Measurements from ENCODE around the gene ROBO2.

The ROBO2 gene

DNA sequence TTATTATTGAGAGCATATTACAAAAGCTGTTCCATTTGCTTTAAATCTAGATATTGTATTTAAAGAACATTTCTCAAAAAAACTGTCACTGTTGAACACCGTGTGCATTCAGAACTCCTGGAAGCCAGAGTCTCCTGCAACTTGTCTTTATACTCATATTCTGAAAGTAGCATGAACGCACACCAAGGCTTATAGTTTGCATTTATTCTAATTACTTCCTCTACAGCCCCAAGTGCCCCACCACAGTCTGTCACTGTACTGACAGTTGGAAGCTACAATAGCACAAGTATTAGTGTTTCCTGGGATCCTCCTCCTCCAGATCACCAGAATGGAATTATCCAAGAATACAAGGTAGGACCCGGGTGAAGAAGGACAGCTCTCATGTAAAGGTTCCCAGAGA is 537.4 kb downstream of the ROBO2 start:
- TF ChIP-seq, protein P1, sequence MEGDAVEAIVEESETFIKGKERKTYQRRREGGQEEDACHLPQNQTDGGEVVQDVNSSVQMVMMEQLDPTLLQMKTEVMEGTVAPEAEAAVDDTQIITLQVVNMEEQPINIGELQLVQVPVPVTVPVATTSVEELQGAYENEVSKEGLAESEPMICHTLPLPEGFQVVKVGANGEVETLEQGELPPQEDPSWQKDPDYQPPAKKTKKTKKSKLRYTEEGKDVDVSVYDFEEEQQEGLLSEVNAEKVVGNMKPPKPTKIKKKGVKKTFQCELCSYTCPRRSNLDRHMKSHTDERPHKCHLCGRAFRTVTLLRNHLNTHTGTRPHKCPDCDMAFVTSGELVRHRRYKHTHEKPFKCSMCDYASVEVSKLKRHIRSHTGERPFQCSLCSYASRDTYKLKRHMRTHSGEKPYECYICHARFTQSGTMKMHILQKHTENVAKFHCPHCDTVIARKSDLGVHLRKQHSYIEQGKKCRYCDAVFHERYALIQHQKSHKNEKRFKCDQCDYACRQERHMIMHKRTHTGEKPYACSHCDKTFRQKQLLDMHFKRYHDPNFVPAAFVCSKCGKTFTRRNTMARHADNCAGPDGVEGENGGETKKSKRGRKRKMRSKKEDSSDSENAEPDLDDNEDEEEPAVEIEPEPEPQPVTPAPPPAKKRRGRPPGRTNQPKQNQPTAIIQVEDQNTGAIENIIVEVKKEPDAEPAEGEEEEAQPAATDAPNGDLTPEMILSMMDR (conservative IDR thresholded peaks at IDR 0.05; ENCODE audit: low read length) = no peak
- H3K4me3 ChIP-seq (ENCODE audit: low read length) = no peak overlapping the region
- no peak for DNase-seq (ENCODE audit: low read depth)

DNA sequence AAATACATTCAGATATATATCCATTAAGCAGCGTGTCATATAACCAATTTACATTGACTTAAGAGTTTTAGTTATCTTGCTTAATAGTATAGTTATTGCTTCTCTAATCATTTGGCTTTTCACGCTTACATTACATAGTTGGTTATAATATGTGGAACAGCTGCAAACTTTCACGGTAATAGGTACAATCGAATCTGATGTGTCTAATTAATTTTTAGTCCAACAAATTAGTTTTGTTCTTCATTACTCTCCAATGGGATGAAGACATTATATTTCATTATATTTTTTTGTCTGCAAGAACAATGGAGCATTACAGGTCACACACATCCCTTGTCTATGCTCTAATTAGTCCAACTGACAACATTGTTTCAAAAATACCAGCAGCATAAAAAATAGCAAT is 546.3 kb downstream of the ROBO2 start:
- H3K4me3 ChIP-seq (ENCODE audit: low read length) = no peak overlapping the region
- TF ChIP-seq, protein P1 (conservative IDR thresholded peaks at IDR 0.05; ENCODE audit: low read length) = no peak
- DNase-seq (ENCODE audit: low read depth) = no peak

DNA sequence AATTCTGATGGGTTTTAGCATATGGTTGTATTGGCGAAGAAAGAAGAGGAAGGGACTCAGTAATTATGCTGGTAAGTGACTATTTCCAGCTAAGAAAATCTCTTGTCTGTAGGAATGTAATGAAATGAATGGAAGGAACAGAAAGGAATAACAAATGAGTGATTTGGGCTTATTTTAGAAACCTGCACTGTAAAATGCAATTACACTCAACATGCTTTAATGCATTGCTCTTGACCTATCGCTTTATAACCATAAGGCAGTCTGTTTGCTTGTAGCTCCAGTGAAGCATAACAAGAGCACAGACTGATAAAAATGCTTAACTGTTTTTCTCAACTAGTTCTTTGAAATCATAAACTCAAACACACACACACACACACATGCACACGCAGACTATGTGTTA is 549.0 kb downstream of the ROBO2 start:
- TF ChIP-seq, protein P1 (conservative IDR thresholded peaks at IDR 0.05; ENCODE audit: low read length) = no peak
- no peak overlapping the region for H3K4me3 ChIP-seq (ENCODE audit: low read length)
- no peak for DNase-seq (ENCODE audit: low read depth)

DNA sequence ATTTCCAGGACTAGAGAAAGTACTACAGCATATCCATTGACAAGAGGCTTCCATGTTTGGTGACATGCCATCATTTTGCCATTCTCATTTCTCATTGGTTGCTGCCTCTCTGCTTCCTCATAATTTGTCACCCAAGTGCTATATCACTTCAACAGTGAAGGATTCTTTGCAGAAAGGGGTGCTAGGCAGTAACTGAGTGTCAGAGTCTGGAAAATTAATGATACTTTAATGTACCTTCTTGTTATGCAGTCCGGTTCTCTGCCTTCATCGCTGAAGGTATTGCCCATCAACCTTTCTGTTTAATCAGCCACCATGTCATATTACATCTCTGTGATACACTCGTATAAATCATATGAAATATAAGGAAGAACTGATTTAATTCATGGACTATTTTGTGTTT is 550.3 kb downstream of the ROBO2 start:
- TF ChIP-seq, protein P1 (conservative IDR thresholded peaks at IDR 0.05; ENCODE audit: low read length) = no peak
- H3K4me3 ChIP-seq (ENCODE audit: low read length) = no peak overlapping the region
- DNase-seq (ENCODE audit: low read depth) = no peak

DNA sequence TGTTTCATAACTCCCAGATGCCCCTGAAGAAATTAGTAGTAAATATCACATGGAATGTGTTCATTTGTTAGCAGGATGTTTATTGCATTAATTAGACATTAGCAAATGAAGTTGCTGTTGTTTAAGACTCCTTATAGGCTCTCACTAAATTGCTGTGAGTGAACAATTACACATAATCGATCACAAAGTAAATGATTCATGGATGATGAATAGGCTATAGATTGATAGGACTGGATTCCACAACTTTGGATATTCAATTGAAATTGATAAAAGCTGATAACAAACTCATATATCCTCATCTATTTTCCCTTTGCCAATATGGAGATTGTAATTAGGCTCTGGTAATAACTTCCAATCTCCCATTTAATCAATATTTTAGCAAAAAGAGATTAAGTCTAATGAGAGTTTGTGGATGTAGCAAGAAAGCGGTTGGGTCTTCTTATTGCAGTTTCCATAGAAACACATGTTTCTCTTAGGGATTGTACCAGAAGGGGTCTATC is 555.5 kb downstream of the ROBO2 start:
- TF ChIP-seq, protein P1 (conservative IDR thresholded peaks at IDR 0.05; ENCODE audit: low read length) = no peak
- no peak for DNase-seq (ENCODE audit: low read depth)
- H3K4me3 ChIP-seq (ENCODE audit: low read length) = no peak overlapping the region

DNA sequence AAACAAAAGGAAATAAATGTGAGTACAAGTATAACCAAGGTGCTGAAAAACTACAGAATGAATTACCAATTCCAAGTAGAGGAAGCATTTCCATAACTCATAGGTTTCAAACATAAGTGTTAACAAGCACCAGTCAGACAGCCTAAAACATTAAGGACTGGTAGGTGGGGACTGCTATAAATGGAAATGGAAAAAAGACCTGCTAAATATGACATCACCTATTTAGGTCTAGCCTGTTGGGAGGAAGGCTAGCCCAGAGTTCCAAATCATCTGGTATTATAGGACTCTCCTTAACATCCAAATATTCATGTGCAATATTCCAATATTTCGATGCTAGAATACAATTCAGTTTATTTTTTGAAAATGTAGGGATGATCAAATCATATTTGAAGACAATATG is 560.0 kb downstream of the ROBO2 start:
- H3K4me3 ChIP-seq (ENCODE audit: low read length) = no peak overlapping the region
- TF ChIP-seq, protein P1 (conservative IDR thresholded peaks at IDR 0.05; ENCODE audit: low read length) = no peak
- no peak for DNase-seq (ENCODE audit: low read depth)

DNA sequence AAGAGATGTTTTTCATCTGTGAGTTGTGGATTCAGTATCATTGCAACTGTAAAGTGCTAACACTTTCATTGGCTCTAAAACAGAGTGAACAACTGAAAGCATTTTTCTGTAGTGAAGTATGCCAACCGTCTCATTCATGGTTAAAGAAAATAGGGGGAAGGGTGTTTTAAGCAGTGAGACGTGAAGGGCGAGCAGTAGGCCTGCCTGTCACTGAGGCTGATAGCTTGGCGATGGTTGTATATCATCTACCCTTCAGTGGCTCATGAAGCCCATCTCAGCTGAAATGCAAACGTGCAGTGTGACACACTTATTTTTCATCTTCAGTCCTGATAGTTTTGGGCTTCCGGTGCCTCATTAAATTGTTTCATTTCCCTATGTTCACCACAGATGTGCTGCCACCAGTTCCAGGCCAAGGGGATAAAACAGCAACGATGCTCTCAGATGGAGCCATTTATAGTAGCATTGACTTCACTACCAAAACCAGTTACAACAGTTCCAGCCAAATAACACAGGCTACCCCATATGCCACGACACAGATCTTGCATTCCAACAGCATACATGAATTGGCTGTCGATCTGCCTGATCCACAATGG is 562.0 kb downstream of the ROBO2 start:
- TF ChIP-seq, protein P1 (conservative IDR thresholded peaks at IDR 0.05; ENCODE audit: low read length) = no peak
- DNase-seq (ENCODE audit: low read depth) = no peak
- no peak overlapping the region for H3K4me3 ChIP-seq (ENCODE audit: low read length)

Measured in AG10803 (cell line).